Ovary (tissue), 3 donors: Measurements from ENCODE around the gene ENTPD1.

Source experiments
- EP300 ChIP-seq: sonication (generic); formaldehyde crosslinking; IDR thresholded peaks from one replicate; pipeline ENCODE4 v1.6.1; 2017; ENCODE audit warnings: antibody characterized with exemption
- POLR2A ChIP-seq: fragments of 450-650 bp; IDR thresholded peaks from one replicate; pipeline ENCODE4 v1.6.1; 2017; ENCODE audit warnings: antibody characterized with exemption, mild to moderate bottlenecking, moderate library complexity
- TF ChIP-seq, protein P1 (sequence below), 3 donors: fragments of 450-650 bp in 2 of 3; fragments of 200-600 bp in 1 of 3; IDR thresholded peaks; one replicate each; pipeline versions ENCODE4 v1.5.1 to v1.8.0; 2016 to 2022; ENCODE audit warnings: antibody characterized with exemption in 3 of 3, mild to moderate bottlenecking in 1 of 3
- donor health status: DM: no; HTN: no; CAD: no.

DNA sequence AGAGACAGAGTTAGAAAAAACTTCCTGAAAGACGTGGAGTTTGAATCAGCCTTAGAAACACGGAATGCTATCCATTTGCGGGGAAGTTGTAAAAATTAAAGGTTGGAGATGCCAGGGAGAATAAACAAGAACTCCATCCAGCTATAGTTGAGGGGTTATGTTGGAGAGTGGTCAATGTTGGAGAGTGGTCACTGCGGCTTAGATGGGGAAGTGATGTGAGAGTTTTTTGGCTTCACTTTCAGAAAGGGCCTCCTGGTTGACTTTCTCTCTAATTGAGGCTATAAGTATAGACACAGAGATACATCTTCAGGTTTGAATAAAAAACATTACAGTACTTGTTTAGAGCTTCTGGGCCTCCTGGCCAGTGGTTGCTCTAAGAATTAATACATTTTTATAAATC is 152.5 kb downstream of the ENTPD1 start:
- TF ChIP-seq EP300: no peak
- TF ChIP-seq, protein P1, sequence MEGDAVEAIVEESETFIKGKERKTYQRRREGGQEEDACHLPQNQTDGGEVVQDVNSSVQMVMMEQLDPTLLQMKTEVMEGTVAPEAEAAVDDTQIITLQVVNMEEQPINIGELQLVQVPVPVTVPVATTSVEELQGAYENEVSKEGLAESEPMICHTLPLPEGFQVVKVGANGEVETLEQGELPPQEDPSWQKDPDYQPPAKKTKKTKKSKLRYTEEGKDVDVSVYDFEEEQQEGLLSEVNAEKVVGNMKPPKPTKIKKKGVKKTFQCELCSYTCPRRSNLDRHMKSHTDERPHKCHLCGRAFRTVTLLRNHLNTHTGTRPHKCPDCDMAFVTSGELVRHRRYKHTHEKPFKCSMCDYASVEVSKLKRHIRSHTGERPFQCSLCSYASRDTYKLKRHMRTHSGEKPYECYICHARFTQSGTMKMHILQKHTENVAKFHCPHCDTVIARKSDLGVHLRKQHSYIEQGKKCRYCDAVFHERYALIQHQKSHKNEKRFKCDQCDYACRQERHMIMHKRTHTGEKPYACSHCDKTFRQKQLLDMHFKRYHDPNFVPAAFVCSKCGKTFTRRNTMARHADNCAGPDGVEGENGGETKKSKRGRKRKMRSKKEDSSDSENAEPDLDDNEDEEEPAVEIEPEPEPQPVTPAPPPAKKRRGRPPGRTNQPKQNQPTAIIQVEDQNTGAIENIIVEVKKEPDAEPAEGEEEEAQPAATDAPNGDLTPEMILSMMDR (IDR thresholded peaks at IDR 0.05): no peak
- no peak for TF ChIP-seq POLR2A
